SK-N-SH treated with all-trans-retinoic acid at 6 μM for 48 hours (cell line): ENCODE measurements around the gene GREM1.

ENCODE experiments used
- ATAC-seq: fragments of 200-7000 bp; cut with Tn5 transposase; 3 replicates; pipeline ENCODE4 v1.9.1; 2020; ENCODE audit warnings: mild to moderate bottlenecking, moderate library complexity
- ARNTL ChIP-seq: fragments of 450-650 bp; formaldehyde crosslinking; IDR thresholded peaks from 2 replicates; pipeline ENCODE4 v1.5.0; 2020; ENCODE audit warnings: low read depth, mild to moderate bottlenecking, moderate library complexity, borderline replicate concordance
- BACH2 ChIP-seq: fragments of 250-450 bp; sonication (Bioruptor Pico); IDR thresholded peaks from 2 replicates; pipeline ENCODE4 v1.9.0; 2021; ENCODE audit warnings: mild to moderate bottlenecking, borderline replicate concordance
- CREB5 ChIP-seq: fragments of 250-450 bp; sonication (Bioruptor Pico); IDR thresholded peaks from 2 replicates; pipeline ENCODE4 v1.5.1; 2020; ENCODE audit warnings: low read depth, mild to moderate bottlenecking, moderate library complexity
- CSDC2 ChIP-seq: fragments of 250-450 bp; sonication (Bioruptor Pico); IDR thresholded peaks from 2 replicates; pipeline ENCODE4 v1.5.0; 2020; ENCODE audit warnings: mild to moderate bottlenecking, moderate library complexity
- CSRNP3 ChIP-seq: fragments of 250-450 bp; sonication (Bioruptor Pico); IDR thresholded peaks from 2 replicates; pipeline ENCODE4 v1.5.1; 2021; ENCODE audit warnings: mild to moderate bottlenecking, moderate library complexity
- ESRRG ChIP-seq: fragments of 250-450 bp; sonication (Bioruptor Pico); IDR thresholded peaks from 2 replicates; pipeline ENCODE4 v1.6.1; 2021; ENCODE audit warnings: mild to moderate bottlenecking
- ISL1 ChIP-seq: fragments of 250-450 bp; sonication (Bioruptor Pico); IDR thresholded peaks from 2 replicates; pipeline ENCODE4 v2.1.2; 2022; ENCODE audit warnings: mild to moderate bottlenecking, moderate library complexity
- POU6F1 ChIP-seq: fragments of 250-450 bp; sonication (Bioruptor Pico); IDR thresholded peaks from 2 replicates; pipeline ENCODE4 v1.8.0; 2021; ENCODE audit warnings: low read depth, mild to moderate bottlenecking, moderate library complexity, borderline replicate concordance
- PPARA ChIP-seq: fragments of 250-450 bp; sonication (Bioruptor Pico); IDR thresholded peaks from 2 replicates; pipeline ENCODE4 v1.5.0; 2020; ENCODE audit warnings: mild to moderate bottlenecking, borderline replicate concordance
- RARB ChIP-seq: fragments of 250-450 bp; sonication (Bioruptor Pico); IDR thresholded peaks from 2 replicates; pipeline ENCODE4 v1.8.0; 2021; ENCODE audit warnings: mild to moderate bottlenecking, moderate library complexity
- SNAI2 ChIP-seq: fragments of 250-450 bp; sonication (Bioruptor Pico); IDR thresholded peaks from 2 replicates; pipeline ENCODE4 v1.5.0; 2020; ENCODE audit warnings: mild to moderate bottlenecking, moderate library complexity
- TCF4 ChIP-seq: fragments of 250-450 bp; sonication (Bioruptor Pico); IDR thresholded peaks from 2 replicates; pipeline ENCODE4 v1.8.0; 2021; ENCODE audit warnings: mild to moderate bottlenecking, moderate library complexity, borderline replicate concordance
- TOX ChIP-seq: fragments of 250-450 bp; sonication (Bioruptor Pico); IDR thresholded peaks from 2 replicates; pipeline ENCODE4 v1.8.0; 2021; ENCODE audit warnings: mild to moderate bottlenecking, moderate library complexity, borderline replicate concordance
- ZC3H10 ChIP-seq: fragments of 250-450 bp; sonication (Bioruptor Pico); IDR thresholded peaks from 2 replicates; pipeline ENCODE4 v1.5.1; 2021; ENCODE audit warnings: mild to moderate bottlenecking, moderate library complexity
- ZFP3 ChIP-seq: fragments of 250-450 bp; sonication (Bioruptor Pico); IDR thresholded peaks from 2 replicates; pipeline ENCODE4 v1.5.0; 2020; ENCODE audit warnings: mild to moderate bottlenecking, moderate library complexity
- ZFP30 ChIP-seq: fragments of 450-650 bp; formaldehyde crosslinking; IDR thresholded peaks from 2 replicates; pipeline ENCODE4 v1.5.0; 2022; ENCODE audit warnings: mild to moderate bottlenecking, moderate library complexity
- ZNF565 ChIP-seq: fragments of 450-650 bp; formaldehyde crosslinking; conservative IDR thresholded peaks from 2 replicates; pipeline ENCODE4 v1.5.0; 2020; ENCODE audit warnings: low read depth, mild to moderate bottlenecking, moderate library complexity
- ZNF70 ChIP-seq: fragments of 450-650 bp; formaldehyde crosslinking; IDR thresholded peaks from 2 replicates; pipeline ENCODE4 v1.5.0; 2020; ENCODE audit warnings: mild to moderate bottlenecking, moderate library complexity
- ZNF8 ChIP-seq: fragments of 450-650 bp; formaldehyde crosslinking; IDR thresholded peaks from 2 replicates; pipeline ENCODE4 v1.5.0; 2020; ENCODE audit warnings: mild to moderate bottlenecking, moderate library complexity
- TF ChIP-seq, protein P1 (sequence below): fragments of 250-450 bp; sonication (Bioruptor Pico); IDR thresholded peaks from 2 replicates; pipeline ENCODE4 v1.8.0; 2020; ENCODE audit warnings: mild to moderate bottlenecking, moderate library complexity, borderline replicate concordance
- TF ChIP-seq, protein P2 (sequence below): fragments of 250-450 bp; sonication (Bioruptor Pico); IDR thresholded peaks from 2 replicates; pipeline ENCODE4 v1.5.0; 2020; ENCODE audit warnings: mild to moderate bottlenecking, moderate library complexity

GREM1 gene

DNA sequence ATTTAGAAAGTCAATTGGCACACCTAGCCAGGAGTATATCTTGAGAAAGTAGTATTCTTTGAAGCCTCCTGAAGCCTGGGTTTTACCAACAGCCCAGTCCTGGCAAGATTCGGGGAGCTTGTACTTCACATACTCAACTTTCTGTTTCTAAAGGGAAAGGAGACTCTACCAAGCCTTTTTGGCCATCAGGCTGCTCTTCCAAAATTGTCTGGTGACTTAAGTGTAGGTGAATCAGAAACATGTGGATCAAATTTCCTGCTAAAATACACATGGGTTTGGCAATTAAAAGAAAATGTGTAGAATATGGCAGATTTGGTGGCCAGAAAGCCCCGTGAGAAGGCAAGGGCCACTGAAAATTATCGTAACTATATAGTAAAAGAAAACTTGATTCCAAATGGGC is 15.9 kb upstream of the GREM1 start:
- TF ChIP-seq ZC3H10 = no peak
- TF ChIP-seq TCF4 = no peak
- TF ChIP-seq SNAI2 = no peak
- TF ChIP-seq ZNF8 (CRISPR knock-in tag) = no peak
- TF ChIP-seq ZNF565 (CRISPR knock-in tag) = no peak
- no peak for TF ChIP-seq TOX
- TF ChIP-seq, protein P1, sequence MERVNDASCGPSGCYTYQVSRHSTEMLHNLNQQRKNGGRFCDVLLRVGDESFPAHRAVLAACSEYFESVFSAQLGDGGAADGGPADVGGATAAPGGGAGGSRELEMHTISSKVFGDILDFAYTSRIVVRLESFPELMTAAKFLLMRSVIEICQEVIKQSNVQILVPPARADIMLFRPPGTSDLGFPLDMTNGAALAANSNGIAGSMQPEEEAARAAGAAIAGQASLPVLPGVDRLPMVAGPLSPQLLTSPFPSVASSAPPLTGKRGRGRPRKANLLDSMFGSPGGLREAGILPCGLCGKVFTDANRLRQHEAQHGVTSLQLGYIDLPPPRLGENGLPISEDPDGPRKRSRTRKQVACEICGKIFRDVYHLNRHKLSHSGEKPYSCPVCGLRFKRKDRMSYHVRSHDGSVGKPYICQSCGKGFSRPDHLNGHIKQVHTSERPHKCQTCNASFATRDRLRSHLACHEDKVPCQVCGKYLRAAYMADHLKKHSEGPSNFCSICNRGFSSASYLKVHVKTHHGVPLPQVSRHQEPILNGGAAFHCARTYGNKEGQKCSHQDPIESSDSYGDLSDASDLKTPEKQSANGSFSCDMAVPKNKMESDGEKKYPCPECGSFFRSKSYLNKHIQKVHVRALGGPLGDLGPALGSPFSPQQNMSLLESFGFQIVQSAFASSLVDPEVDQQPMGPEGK (CRISPR knock-in tag) = no peak
- TF ChIP-seq, protein P2, sequence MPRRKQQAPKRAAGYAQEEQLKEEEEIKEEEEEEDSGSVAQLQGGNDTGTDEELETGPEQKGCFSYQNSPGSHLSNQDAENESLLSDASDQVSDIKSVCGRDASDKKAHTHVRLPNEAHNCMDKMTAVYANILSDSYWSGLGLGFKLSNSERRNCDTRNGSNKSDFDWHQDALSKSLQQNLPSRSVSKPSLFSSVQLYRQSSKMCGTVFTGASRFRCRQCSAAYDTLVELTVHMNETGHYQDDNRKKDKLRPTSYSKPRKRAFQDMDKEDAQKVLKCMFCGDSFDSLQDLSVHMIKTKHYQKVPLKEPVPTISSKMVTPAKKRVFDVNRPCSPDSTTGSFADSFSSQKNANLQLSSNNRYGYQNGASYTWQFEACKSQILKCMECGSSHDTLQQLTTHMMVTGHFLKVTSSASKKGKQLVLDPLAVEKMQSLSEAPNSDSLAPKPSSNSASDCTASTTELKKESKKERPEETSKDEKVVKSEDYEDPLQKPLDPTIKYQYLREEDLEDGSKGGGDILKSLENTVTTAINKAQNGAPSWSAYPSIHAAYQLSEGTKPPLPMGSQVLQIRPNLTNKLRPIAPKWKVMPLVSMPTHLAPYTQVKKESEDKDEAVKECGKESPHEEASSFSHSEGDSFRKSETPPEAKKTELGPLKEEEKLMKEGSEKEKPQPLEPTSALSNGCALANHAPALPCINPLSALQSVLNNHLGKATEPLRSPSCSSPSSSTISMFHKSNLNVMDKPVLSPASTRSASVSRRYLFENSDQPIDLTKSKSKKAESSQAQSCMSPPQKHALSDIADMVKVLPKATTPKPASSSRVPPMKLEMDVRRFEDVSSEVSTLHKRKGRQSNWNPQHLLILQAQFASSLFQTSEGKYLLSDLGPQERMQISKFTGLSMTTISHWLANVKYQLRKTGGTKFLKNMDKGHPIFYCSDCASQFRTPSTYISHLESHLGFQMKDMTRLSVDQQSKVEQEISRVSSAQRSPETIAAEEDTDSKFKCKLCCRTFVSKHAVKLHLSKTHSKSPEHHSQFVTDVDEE (CRISPR knock-in tag) = no peak
- TF ChIP-seq ZFP3 (CRISPR knock-in tag) = no peak
- no peak for TF ChIP-seq POU6F1
- TF ChIP-seq BACH2 (CRISPR knock-in tag) = no peak
- TF ChIP-seq CREB5 (CRISPR knock-in tag) = no peak
- no peak for TF ChIP-seq ESRRG
- TF ChIP-seq ZFP30 = no peak
- no peak for TF ChIP-seq CSRNP3 (CRISPR knock-in tag)
- TF ChIP-seq CSDC2 (CRISPR knock-in tag) = no peak
- TF ChIP-seq RARB = no peak
- TF ChIP-seq PPARA = no peak
- TF ChIP-seq ZNF70 (CRISPR knock-in tag) = no peak
- no peak for TF ChIP-seq ISL1
- ATAC-seq = no peak

DNA sequence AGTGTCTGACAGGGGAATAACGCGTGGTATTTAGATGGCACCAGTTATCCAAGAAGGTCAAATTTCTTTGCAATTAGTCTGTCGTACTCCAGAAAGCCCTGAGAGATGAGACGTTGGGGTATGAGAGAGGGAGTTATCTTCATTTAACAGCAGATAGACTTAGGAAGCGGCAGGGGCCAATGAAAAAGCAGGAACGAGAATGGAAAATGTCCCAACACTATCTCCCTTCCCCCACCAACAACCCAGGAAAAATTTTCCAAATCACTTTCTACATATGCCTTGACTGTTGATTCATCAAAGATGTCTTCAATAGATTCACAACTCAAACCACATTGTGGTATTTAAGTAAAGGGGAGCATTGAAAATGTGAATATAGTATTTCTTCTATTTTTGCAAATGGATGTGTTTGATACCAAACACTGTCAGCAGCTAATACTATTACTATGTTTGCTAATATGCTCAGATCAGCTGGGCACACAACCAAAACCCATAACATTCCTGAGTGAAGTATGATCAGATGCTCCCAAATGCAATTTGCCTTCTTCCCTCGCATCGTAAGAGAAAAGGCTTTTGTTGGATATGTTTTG is 13.3 kb upstream of the GREM1 start:
- ATAC-seq = peak; percentile 76
- TF ChIP-seq ISL1 (peak; percentile 69), POU6F1 (no peak)

GRCh38 chr15:32705446-32705845 is 12.4 kb upstream of the GREM1 start:
- TF ChIP-seq ISL1 = 0 out of 2 replicates have a peak, but pooled peaks have one; percentile 4
- no peak for TF ChIP-seq CSRNP3 (CRISPR knock-in tag)
- no peak for TF ChIP-seq ARNTL
- no peak for TF ChIP-seq ZNF8 (CRISPR knock-in tag)
- no peak for TF ChIP-seq POU6F1
- TF ChIP-seq, protein P1 (CRISPR knock-in tag) = no peak
- no peak for TF ChIP-seq CREB5 (CRISPR knock-in tag)
- peak; percentile 11; the same call in 2 of the 3 replicates for ATAC-seq
